ENCODE measurements around the gene THRAP3.
"Not testable (repeated sequence)": the region's sequence is repeated elsewhere in the genome, so short reads cannot be mapped to it uniquely, and the experiment has no call there.

THRAP3 gene

GRCh38 chr1:36224537-36225282 is 467 bp downstream of the THRAP3 start:
- peaks cover 5% of the 10 kb centered on the region for H3K4me1 ChIP-seq (ENCODE audit: insufficient read depth, insufficient read length)
- peak overlapping the region; percentile 80 for H3K4me3 ChIP-seq (ENCODE audit: insufficient read length, low read depth)
- peak; percentile 75 for DNase-seq (ENCODE audit: low read depth, low spot score)
- no peaks in the 10 kb centered on the region for H3K9me3 ChIP-seq (ENCODE audit: insufficient read depth, low read length)
- H3K36me3 ChIP-seq (ENCODE audit: insufficient read depth, insufficient read length, low read length) = peaks cover 44% of the 10 kb centered on the region
- peak overlapping the region; percentile 97 for H3K9ac ChIP-seq (ENCODE audit: insufficient read length, low read depth)
- TF ChIP-seq ZNF274 (IDR thresholded peaks at IDR 0.05; ENCODE audit: low read depth, low read length) (no peak), YY1 (IDR thresholded peaks at IDR 0.05; ENCODE audit: insufficient read depth, insufficient read length) (no peak), SUZ12 (IDR thresholded peaks at IDR 0.05; ENCODE audit: extremely low read depth, insufficient read depth, insufficient read length) (no peak)
- no peaks in the 10 kb centered on the region for H3K27me3 ChIP-seq (ENCODE audit: insufficient read depth, insufficient read length)

GRCh38 chr1:36225283-36225899 is 1.1 kb downstream of the THRAP3 start:
- Histone ChIP-seq H3K9ac (ENCODE audit: insufficient read length, low read depth) (peak overlapping the region; percentile 97), H3K27me3 (ENCODE audit: insufficient read depth, insufficient read length) (no peaks in the 10 kb centered on the region), H3K36me3 (ENCODE audit: insufficient read depth, insufficient read length, low read length) (peaks cover 46% of the 10 kb centered on the region), H3K4me3 (ENCODE audit: insufficient read length, low read depth) (peak overlapping the region; percentile 80), H3K9me3 (ENCODE audit: insufficient read depth, low read length) (no peaks in the 10 kb centered on the region), H3K4me1 (ENCODE audit: insufficient read depth, insufficient read length) (peaks cover 5% of the 10 kb centered on the region)
- TF ChIP-seq SUZ12 (IDR thresholded peaks at IDR 0.05; ENCODE audit: extremely low read depth, insufficient read depth, insufficient read length) (no peak), YY1 (IDR thresholded peaks at IDR 0.05; ENCODE audit: insufficient read depth, insufficient read length) (no peak), ZNF274 (IDR thresholded peaks at IDR 0.05; ENCODE audit: low read depth, low read length) (no peak)
- DNase-seq (ENCODE audit: low read depth, low spot score) = no peak

GRCh38 chr1:36230279-36230678 is 6.0 kb downstream of the THRAP3 start:
- H3K4me3 ChIP-seq (ENCODE audit: insufficient read length, low read depth); H3K4me1 ChIP-seq (ENCODE audit: insufficient read depth, insufficient read length); DNase-seq (ENCODE audit: low read depth, low spot score); H3K27me3 ChIP-seq (ENCODE audit: insufficient read depth, insufficient read length); H3K9me3 ChIP-seq (ENCODE audit: insufficient read depth, low read length); H3K9ac ChIP-seq (ENCODE audit: insufficient read length, low read depth): not testable (repeated sequence)
- peaks cover 73% of the 10 kb centered on the region for H3K36me3 ChIP-seq (ENCODE audit: insufficient read depth, insufficient read length, low read length)

GRCh38 chr1:36231191-36231590 is 6.9 kb downstream of the THRAP3 start:
- peaks cover 2% of the 10 kb centered on the region for H3K4me1 ChIP-seq (ENCODE audit: insufficient read depth, insufficient read length)
- DNase-seq (ENCODE audit: low read depth, low spot score) = no peak

GRCh38 chr1:36232212-36233095 is 8.2 kb downstream of the THRAP3 start:
- Histone ChIP-seq H3K36me3 (ENCODE audit: insufficient read depth, insufficient read length, low read length) (peaks cover 64% of the 10 kb centered on the region), H3K4me1 (ENCODE audit: insufficient read depth, insufficient read length) (peaks cover 4% of the 10 kb centered on the region), H3K9ac (ENCODE audit: insufficient read length, low read depth) (no peak overlapping the region), H3K27me3 (ENCODE audit: insufficient read depth, insufficient read length) (no peaks in the 10 kb centered on the region), H3K9me3 (ENCODE audit: insufficient read depth, low read length) (no peaks in the 10 kb centered on the region), H3K4me3 (ENCODE audit: insufficient read length, low read depth) (no peak overlapping the region)
- no peak for DNase-seq (ENCODE audit: low read depth, low spot score)
- TF ChIP-seq SUZ12 (IDR thresholded peaks at IDR 0.05; ENCODE audit: extremely low read depth, insufficient read depth, insufficient read length) (no peak), ZNF274 (IDR thresholded peaks at IDR 0.05; ENCODE audit: low read depth, low read length) (no peak), YY1 (IDR thresholded peaks at IDR 0.05; ENCODE audit: insufficient read depth, insufficient read length) (no peak)

More at GRCh38 chr1:36231191-36231590, 6.9 kb downstream of the THRAP3 start:
- Histone ChIP-seq H3K4me3 (ENCODE audit: insufficient read length, low read depth) (no peak overlapping the region), H3K36me3 (ENCODE audit: insufficient read depth, insufficient read length, low read length) (peaks cover 65% of the 10 kb centered on the region), H3K27me3 (ENCODE audit: insufficient read depth, insufficient read length) (no peaks in the 10 kb centered on the region), H3K9ac (ENCODE audit: insufficient read length, low read depth) (no peak overlapping the region), H3K9me3 (ENCODE audit: insufficient read depth, low read length) (no peaks in the 10 kb centered on the region)
- TF ChIP-seq SUZ12 (IDR thresholded peaks at IDR 0.05; ENCODE audit: extremely low read depth, insufficient read depth, insufficient read length) = no peak
- TF ChIP-seq YY1 (IDR thresholded peaks at IDR 0.05; ENCODE audit: insufficient read depth, insufficient read length) = no peak
- no peak for TF ChIP-seq ZNF274 (IDR thresholded peaks at IDR 0.05; ENCODE audit: low read depth, low read length)

- H3K4me3 ChIP-seq (ENCODE audit: insufficient read length, low read depth) = no peak overlapping the region
- TF ChIP-seq YY1 (IDR thresholded peaks at IDR 0.05; ENCODE audit: insufficient read depth, insufficient read length) = no peak
- TF ChIP-seq SUZ12 (IDR thresholded peaks at IDR 0.05; ENCODE audit: extremely low read depth, insufficient read depth, insufficient read length) = no peak
- TF ChIP-seq ZNF274 (IDR thresholded peaks at IDR 0.05; ENCODE audit: low read depth, low read length) = no peak
- no peak for DNase-seq (ENCODE audit: low read depth, low spot score)
- peaks cover 69% of the 10 kb centered on the region for H3K36me3 ChIP-seq (ENCODE audit: insufficient read depth, insufficient read length, low read length)
- no peaks in the 10 kb centered on the region for H3K9me3 ChIP-seq (ENCODE audit: insufficient read depth, low read length)
- no peaks in the 10 kb centered on the region for H3K27me3 ChIP-seq (ENCODE audit: insufficient read depth, insufficient read length)
- no peak overlapping the region for H3K9ac ChIP-seq (ENCODE audit: insufficient read length, low read depth)
- peaks cover 4% of the 10 kb centered on the region for H3K4me1 ChIP-seq (ENCODE audit: insufficient read depth, insufficient read length)
Observed at GRCh38 chr1:36236302-36236701, 12.1 kb downstream of the THRAP3 start.

- Histone ChIP-seq H3K9ac (ENCODE audit: insufficient read length, low read depth) (no peak overlapping the region), H3K4me3 (ENCODE audit: insufficient read length, low read depth) (no peak overlapping the region), H3K4me1 (ENCODE audit: insufficient read depth, insufficient read length) (peaks cover 4% of the 10 kb centered on the region), H3K36me3 (ENCODE audit: insufficient read depth, insufficient read length, low read length) (peaks cover 67% of the 10 kb centered on the region), H3K27me3 (ENCODE audit: insufficient read depth, insufficient read length) (no peaks in the 10 kb centered on the region), H3K9me3 (ENCODE audit: insufficient read depth, low read length) (no peaks in the 10 kb centered on the region)
- DNase-seq (ENCODE audit: low read depth, low spot score) = no peak
- TF ChIP-seq SUZ12 (IDR thresholded peaks at IDR 0.05; ENCODE audit: extremely low read depth, insufficient read depth, insufficient read length) (no peak), ZNF274 (IDR thresholded peaks at IDR 0.05; ENCODE audit: low read depth, low read length) (no peak), YY1 (IDR thresholded peaks at IDR 0.05; ENCODE audit: insufficient read depth, insufficient read length) (no peak)
Observed at GRCh38 chr1:36238433-36238832, 14.2 kb downstream of the THRAP3 start.
